OCI-LY3 (cell line): ENCODE data around the gene MAP2.

Experiments
- EZH2phosphoT487 ChIP-seq: fragments of 200-600 bp; shearing (Covaris generic); IDR thresholded peaks from 2 replicates; pipeline ENCODE4 v1.6.1; 2018; ENCODE audit warnings: antibody characterized with exemption, mixed run types, low read depth
- TF ChIP-seq, protein P1 (sequence below): fragments of 200-600, 300-600 bp; sonication (generic); IDR thresholded peaks from 2 replicates; pipeline ENCODE4 v1.5.1; 2014; ENCODE audit warnings: antibody characterized with exemption, low read length, low read depth

DNA sequence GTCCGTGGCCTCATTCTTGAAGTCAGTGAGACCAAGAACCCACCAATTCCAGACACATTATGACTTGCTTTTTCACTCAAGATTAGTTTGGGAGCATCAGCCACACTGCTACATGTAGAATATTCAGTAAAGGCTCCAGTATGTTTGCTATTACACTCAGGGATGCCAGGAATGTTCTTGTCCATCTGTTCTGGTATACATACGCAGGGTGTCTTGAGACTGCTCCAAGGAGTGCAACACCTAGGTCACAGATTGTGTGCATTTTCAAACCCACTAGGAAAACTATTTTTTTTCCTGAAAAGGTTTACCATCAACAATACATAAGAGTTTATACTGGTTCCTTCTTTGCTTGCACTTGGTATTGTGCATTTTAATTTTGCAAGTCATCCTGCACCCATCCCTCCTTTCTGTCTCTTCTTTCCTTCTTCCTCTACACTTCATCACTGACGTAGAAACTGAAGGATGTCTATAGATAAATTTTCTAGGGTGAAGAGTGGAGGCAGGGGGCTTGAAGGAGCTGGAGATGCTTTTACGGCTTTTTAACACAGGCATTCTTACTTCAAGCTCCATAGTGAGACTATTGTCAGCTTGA is 35.3 kb upstream of the MAP2 start:
- TF ChIP-seq, protein P1, sequence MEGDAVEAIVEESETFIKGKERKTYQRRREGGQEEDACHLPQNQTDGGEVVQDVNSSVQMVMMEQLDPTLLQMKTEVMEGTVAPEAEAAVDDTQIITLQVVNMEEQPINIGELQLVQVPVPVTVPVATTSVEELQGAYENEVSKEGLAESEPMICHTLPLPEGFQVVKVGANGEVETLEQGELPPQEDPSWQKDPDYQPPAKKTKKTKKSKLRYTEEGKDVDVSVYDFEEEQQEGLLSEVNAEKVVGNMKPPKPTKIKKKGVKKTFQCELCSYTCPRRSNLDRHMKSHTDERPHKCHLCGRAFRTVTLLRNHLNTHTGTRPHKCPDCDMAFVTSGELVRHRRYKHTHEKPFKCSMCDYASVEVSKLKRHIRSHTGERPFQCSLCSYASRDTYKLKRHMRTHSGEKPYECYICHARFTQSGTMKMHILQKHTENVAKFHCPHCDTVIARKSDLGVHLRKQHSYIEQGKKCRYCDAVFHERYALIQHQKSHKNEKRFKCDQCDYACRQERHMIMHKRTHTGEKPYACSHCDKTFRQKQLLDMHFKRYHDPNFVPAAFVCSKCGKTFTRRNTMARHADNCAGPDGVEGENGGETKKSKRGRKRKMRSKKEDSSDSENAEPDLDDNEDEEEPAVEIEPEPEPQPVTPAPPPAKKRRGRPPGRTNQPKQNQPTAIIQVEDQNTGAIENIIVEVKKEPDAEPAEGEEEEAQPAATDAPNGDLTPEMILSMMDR: no peak
- no peak for TF ChIP-seq EZH2phosphoT487
